Glomerular endothelial cell (primary cell): Measurements from ENCODE around the gene PRR14L. TPM values are rescaled to one million over a fixed set of nuclear protein-coding genes. Genes with fewer than 3 reads are reported as not detected.
A peak's percentile ranks its signal among the peaks of the same experiment; 100 is the strongest.
"Not testable (repeated sequence)": the region's sequence is repeated elsewhere in the genome, so short reads cannot be mapped to it uniquely, and the experiment has no call there.

Source experiments
- DNase-seq: peaks from one replicate; pipeline ENCODE4 v3.0.0-alpha.2; 2011; ENCODE audit warnings: low read depth, low spot score; ENCODE audit errors: extremely low read depth
- total RNA-seq: library from RNA; depleted of rRNA; stranded (reverse); fragments of >200 nt; gene quantifications from 2 replicates; pipeline ENCODE4 v1.2.3, GENCODE V29; 2015

Gene PRR14L
- total RNA-seq, 1 donor from 2014 or later: 37.2 TPM

DNA sequence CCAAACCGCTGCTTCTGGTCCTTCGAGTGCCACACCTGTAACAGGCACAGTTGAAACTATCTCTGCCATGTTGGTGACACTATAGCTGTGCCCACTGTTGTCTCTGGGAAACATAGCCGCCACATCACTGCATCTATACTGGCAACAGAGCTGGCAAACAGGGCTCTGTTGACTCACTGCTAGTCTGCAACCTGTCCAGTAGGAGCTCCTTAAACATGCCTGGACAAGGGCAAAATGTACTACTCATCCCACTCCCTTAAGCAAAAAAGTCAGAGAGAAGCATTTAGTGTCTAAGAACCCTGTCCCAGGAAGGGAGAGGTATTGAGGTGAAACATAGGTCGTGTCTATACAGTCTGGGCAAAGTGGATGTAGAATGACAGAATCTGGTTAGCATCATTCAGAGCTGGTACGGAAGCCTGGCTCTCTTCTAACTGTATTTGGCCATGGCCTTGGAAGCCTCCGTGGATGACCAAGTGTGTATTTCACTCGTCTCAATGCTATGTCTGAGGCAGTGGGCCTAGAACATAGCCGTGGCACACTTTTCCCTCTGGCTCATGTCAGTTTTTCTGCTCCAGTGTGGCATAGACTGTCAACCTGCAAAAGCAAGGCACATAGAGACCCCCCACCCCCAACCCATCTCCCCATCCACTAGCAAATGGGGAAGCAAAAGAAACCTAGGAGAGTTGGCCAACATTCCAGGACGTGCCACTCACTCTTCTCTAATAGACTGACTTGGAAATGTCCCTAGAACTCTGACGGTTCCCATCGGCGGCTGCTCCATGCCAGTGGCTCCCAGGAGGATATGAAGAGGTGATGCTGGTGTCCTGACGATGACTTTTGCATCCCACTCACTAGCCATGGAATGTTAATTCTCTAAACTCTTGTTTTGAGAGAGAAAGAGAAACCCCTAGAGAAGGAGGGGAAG lies 66.5 kb downstream of the PRR14L start:
- DNase-seq: no peak

DNA sequence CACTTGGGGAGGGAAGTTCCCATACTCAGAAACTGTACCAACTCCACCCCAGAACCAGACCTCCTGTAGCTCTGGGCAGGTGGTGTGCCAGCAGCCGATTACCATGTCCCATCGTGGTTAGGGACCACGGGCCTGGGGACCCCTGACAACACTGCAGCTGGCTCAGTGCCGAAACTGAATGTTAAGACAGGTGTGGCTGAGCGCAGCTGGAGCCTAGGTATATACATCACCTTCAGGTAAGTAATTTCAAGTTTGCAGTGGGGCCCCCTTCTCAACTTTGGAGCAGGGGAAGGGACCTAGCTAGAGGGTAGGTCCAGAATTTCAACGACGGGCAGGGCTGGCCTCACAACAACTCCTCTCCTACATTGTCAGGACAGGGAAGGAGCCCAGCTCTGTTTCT lies 67.2 kb downstream of the PRR14L start:
- no peak for DNase-seq

DNA sequence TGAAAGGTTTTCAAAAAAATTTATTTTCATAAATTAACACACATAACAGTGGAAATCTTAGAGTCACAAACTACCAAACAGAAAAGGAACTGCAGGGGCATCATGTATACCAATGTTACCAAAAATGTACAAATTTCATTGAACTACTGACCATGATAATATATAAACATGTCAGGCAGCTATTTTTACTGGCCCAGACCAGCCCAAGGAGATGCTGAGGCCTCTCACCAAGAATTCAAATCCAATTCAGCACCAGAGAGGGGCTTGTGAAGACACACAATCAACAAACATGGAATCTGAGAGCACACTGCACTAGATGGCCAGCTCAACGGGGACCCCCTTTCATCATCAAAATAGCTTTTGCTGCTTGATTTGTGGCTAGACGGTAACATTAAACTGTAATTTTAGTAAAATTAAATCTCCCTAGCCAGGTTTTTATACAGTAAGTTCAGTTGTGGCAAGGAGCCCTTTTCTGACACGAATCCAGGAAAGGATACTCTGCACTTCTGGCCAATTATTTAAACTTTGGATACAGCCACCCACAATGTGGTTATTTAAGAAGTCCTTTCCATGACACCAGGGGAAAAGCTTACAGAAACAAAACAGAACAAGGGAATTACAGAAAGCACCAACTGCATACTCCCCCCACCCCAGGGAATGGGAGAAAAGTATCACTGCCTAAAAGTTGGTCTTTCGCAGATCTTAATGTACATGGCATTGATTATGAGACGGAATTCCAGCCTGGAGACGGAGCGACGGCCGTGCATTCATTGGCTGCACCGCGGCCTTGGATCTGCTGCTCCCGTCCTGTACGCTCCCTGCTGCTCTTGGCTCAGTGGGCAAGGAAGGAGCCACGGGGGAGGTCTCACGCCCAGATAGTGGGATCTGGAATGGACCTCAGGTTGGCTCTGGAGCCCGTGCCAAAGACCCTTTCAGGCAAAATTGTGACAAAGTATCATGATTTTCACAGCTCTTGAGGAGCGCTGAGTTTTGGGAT lies 68.3 kb downstream of the PRR14L start:
- no peak for DNase-seq

DNA sequence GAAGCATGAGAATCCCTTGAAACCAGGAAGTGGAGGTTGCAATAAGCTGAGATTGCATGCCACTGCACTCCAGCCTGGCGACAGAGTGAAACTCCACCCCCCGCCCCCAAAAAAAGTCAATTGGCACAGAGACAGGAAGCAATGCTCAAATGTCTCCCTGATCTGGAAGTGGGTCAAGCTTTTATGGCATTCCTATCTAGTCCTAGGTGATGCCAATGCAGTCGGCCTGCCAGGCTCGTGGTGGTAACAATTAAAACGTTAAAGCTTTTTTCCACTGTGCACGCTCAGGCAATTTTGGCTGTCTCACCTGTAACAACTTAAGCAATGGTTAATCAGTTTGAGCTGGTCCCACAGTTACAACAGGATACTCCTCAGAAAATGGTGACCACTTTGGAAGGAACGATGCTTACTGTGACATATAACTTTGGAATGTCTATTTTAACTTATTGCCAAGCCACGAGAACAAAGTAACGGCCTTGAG lies 69.0 kb downstream of the PRR14L start:
- DNase-seq: no peak

DNA sequence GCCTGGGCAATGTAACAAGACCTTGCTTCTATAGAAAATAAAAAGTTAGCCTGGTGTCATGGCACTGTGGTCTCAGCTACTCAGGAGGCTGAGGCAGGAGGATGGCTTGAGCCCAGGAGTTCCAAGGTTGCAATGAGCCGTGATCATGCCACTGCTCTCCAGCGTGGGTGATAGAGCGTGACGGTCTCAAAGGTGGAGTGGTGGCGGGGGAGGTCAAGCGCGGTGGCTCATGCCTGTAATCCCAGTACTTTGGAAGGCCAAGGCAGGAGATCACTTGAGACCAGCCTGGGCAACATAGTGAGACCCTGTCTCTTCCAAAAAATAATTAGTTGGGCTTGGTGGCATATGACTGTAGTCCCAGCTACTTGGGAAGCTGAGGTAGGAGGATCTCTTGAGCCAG lies 71.2 kb downstream of the PRR14L start:
- DNase-seq: no peak

DNA sequence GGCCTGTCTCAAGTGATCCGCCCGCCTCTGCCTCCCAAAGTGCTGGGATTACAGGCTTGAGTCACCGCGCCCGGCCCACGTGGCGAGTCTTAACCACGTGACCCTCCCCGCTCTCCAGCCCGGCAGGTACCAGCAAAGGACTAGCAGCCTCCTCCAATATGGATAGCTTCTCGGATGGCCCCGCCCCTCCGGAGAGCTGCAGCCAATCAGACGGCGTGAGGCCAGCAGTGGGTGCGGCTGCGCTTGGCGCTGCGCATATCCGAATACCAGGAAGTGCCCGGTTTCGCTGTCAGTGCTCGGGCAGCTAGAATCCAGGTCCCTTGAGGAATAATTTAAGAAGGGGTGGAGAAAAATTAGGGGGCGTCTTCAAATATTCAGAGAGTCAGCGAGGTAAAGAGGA lies 73.2 kb downstream of the PRR14L start:
- DNase-seq: peak; percentile 65

DNA sequence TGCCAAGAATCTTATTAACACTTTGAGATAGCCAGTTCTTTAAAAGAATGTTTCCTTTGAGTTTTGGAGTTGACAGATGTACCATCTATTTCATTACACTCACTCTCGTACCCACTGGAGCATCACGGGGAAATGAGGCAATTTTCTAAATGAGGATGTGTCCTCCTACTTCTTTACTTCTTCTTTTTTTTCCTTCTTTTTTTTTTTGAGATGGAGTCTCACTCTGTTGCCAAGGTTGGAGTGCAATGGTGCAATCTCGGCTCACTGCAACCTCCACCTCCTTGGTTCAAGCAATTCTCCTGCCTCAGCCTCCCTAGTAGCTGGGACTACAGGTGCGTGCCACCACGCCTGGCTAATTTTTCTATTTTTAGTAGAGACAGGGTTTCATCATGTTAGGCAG lies 75.7 kb downstream of the PRR14L start:
- DNase-seq: not testable (repeated sequence)

DNA sequence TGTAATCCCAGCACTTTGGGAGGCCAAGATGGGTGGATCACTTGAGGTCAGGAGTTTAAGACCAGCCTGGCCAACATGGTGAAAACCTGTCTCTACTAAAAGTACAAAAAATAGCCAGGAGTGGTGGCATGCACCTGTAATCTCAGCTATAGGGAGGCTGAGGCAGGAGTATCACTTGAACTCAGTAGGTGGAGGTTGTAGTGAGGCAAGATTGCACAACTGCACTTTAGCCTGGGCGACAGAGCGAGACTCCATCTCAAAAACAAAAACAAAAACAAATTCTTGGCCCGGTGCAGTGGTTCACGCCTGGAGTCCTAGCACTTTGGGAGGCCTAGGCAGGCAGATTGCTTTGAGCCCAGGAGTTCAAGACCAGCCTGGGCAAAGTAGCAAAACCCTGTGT lies 81.1 kb downstream of the PRR14L start:
- not testable (repeated sequence) for DNase-seq

DNA sequence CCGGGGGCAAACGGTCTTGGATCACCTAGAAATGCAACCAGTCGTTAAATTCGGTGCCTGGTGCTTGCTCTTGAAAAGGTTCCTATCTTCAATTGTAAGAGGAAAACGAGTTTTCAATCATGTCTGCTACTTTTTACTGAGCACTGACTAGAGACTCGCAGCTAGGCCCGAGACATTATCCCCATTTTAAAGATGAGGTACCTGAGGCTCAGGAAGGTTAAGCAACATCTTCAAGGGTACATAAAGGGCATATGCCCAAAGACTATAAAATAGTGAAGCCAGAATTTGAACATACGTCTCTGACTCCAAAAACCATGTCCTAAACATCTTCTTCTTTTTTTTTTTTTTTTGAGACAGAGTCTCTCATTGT lies 87.3 kb downstream of the PRR14L start:
- no peak for DNase-seq

DNA sequence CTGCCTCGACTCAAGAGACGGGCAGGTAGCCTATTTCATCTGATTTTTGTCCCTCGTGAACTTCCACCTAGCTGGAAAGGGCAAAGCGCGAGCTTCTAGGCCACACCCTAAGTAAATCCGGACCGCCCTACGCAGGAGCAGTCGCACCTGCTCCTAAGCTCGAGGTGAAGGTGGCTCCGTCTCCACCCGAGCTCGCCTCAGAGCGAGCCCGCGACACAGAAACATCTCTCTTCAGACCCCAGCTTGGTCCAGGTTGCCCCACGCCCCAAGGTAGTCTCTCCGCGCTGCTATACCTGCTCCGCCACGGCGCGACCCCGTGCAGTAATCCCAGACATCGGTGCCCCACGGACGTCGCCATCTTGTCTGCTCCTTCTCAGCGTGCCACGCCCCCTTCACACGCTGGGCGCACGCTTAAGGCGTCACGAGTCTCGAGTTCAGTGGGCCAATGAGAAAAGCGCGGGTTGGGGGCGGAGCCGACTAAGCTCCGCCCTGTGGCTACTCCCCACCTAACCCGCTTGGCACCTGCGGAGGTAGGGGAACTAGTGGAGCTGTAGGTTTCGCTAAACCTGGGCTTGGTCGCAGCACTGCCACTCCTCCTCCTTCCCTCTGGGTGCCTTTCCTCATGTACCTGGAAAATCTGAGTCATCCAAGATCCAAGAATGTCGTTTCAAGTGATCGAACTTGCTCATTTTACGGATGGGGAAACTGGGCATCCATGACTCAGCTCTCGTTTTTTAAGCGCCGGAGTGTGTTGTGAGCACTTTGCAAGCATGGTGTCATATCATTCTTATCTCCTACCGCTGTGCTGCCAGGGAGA lies 87.9 kb downstream of the PRR14L start, which contains the start of gene PISD:
TSS of gene PISD (minus strand) at position 365 of the 817 bp plus-strand sequence. CDS start at position 358, 7 bp downstream.
- peak; percentile 75 for DNase-seq

DNA sequence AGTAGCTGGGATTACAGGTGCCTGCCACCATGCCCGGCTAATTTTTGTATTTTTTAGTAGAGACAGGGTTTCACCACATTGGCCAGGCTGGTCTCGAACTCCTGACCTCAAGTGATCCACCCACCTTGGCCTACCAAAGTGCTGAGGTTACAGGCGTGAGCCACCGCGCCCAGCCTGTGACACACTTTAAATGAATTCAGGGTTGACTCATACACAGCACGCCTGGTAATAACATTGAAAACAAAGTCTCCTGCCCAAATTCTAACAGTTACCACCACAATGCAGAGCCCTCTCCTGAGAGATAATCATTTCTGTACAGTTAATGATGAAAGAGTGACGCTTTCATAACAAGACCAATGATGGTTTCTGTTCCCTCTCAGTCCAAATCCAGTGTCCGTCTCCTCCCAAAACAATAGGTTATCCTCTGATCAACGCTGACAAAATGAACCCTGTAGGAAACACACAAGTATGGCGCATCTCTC lies 89.0 kb downstream of the PRR14L start:
- DNase-seq: not testable (repeated sequence)

DNA sequence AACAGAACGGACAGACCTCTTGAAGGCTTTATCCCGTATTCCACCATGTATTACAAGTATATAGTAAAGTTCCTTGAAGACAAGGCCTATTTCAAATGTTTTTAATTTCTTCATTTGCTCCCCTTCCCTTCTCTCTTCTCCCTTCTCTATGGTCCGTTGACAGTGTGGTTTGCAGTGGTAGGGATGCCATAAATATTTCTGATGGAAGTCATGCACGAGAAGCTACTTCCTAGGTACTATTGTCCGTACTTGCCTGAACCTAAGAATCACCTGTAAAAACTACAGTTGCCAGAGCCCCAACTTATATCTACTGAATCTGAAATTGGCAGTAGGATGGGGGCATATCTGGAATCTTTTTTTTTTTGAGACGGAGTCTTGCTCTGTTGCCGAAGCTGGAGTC lies 90.7 kb downstream of the PRR14L start:
- DNase-seq: no peak

DNA sequence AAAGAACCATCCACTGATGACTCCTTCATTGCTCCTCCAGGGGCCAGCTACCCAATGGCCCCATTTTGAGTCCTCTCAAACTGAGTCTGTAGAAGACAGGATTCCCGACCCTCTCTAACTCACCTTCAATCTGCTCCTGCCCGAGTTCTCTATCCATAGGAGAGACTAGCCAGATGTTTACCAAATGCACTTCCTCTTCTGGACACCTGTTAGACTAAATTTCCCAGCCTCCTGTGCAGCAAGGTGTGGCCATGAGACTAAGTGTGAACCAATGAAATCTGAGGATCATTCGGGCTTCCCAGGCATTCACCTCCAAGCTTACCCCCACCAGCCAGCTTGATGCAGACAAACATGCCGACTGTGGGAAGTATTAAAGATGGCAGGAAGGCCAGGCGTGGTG lies 95.5 kb downstream of the PRR14L start:
- DNase-seq: no peak

DNA sequence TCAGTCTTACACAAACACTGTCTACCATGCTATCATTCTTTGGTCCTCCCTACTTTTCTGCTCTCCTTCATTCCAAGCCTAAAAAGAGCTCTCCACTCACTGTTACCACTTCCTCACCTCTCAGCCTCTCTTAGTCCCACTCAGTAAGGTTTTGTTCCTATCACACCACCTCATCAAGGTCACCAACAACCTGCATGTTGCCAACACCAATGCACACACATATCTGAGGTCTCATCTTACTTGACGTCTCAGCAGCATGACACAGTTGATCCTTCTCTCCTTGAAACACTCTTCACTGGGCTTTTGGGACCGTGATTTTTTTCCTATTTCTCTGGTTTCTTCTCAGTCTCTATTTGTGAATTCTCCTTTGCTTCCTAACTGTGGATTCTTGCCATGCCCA lies 96.0 kb downstream of the PRR14L start:
- DNase-seq: no peak

DNA sequence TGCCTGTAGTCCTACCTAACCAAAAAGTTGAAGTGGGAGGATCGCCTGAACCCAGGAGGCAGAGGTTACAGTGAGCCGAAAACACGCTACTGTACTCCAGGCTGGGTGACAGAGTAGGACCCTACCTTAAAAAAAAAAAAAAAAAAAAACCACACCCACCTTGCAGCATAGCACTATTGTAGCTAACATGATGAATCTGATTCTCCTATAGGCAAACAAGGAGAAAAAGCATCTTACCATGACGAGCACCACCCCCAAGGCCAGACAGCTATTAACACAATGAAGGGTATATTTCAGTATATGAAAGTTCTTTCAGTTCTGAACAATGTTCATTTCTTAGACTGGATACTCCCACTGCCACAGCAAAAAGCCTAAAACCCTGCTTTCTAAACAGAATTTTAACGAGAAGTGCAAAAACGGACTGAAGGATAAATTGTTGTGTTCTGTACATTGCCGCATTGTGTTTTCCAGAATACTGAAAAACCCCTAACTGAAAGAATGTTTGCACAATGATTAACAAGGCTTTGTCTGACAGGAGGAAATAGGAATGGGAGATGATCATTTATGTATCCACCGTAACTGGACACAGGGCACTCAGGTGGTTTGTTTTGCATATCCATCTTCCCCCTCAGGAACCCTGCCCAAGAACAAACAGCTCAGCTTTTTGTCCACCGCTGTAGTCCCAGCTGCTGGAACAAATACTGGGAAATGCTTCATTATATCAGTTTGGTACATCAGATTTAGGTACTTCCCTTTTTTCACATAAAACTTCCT lies 96.8 kb downstream of the PRR14L start:
- DNase-seq: no peak

DNA sequence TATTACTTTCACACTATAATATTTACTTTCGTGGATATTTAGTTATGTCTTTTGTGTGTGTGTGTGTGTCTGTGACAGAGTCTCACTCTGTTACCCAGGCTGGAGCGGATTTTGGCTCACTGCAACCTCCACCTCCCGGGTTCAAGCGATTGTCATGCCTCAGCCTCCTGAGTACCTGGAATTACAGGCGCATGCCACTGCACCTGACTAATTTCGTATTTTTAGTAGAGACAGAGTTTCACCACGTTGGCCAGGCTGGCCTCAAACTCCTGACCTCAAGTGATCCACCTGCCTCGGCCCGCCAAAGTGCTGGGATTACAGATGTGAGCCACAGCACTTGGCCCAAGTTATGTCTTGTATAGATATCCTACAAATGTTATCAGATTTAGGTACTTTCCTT lies 97.8 kb downstream of the PRR14L start:
- no peak for DNase-seq

DNA sequence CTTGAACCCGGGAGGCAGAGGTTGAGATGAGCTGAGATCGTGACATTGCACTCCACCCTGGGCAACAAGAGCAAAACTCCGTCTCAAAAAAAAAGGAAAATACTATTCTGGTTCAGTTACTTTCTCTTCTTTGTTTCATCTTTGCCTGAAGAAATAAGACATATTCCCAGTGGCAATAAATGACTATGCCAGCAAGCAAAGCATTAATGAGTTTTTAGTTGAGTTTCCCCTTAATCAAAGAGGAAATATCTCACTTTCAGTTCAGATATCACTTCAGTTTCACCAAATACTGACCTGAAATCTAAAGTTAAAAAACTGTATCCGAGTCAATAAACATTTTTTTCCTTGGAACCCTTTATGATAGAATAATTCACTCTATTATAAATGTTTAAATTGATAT lies 98.3 kb downstream of the PRR14L start:
- DNase-seq: no peak

DNA sequence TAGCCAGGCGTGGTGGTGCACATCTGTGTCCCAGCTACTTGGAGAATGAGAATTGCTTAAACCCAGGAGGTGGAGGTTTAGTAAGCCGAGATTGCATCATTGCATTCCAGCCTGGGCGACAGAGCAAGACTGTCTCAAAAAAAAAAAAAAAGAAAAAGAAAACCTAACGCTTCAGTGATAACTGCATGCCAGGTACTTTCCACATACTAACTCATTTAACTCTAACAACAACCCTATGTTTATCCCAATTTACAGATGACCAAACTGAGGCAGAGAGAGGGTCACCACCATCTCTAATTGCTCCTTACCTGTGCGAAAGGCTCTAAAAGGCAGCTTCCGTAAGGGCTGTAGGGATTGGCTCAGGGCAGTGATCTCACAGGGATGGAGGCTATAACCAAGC lies 99.5 kb downstream of the PRR14L start:
- DNase-seq: no peak

DNA sequence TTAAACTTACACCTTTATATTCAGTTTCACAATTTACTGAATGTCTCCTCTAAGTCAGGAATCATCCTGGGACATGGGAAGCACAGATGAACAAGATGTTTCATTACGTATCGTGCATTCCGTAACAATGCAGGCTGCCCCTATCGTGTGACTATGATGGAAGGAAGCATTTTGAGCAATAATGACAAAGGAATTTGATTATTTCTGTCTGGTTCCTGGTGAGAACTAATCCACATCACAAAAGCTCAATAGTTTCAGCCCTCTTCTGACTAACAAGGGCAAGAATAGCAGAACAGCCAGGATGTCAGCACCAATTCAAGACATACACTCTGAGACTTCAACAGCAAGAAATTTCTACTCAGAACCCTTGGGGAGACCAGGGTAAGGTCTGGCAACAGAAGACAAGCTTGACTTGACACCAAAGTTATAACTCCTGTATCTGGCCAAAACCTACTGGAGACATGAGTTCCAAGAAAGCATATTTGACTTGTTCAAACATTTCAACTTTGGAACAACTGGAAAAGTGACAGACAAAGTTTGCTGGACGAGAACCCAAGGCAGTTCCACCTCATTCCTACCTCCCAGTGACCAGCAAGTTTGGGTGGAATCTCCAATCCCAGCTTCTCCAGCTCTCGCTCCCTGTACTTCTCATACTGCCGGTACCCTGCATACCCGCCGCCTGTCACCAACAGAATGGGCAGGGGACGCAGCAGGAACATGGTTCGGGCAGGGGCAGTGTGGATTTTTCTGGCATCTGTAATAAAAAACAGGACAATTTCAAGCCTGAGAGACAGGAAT lies 102.2 kb downstream of the PRR14L start:
- DNase-seq: peak; percentile 81
